Mucosa of stomach (tissue), 1 donor: ENCODE results near the gene KIF19.

Source experiments
- H3K27me3 ChIP-seq: one replicate; pipeline ENCODE4 v1.7.0; 2013; ENCODE audit warnings: mild to moderate bottlenecking, low read length; ENCODE audit not compliant: control insufficient read depth, insufficient read depth
- H3K36me3 ChIP-seq: one replicate; pipeline ENCODE4 v1.7.0; 2013; ENCODE audit warnings: low read length; ENCODE audit not compliant: control insufficient read depth, insufficient read depth
- H3K4me1 ChIP-seq: one replicate; pipeline ENCODE4 v1.7.0; 2013; ENCODE audit warnings: mild to moderate bottlenecking, low read length; ENCODE audit not compliant: control insufficient read depth, insufficient read depth
- H3K4me3 ChIP-seq: one replicate; pipeline ENCODE4 v1.7.0; 2013; ENCODE audit warnings: low read length
- H3K9ac ChIP-seq: one replicate; pipeline ENCODE4 v1.7.0; 2013; ENCODE audit warnings: mild to moderate bottlenecking, low read length, moderate library complexity
- H3K9me3 ChIP-seq: one replicate; pipeline ENCODE4 v1.7.0; 2013; ENCODE audit warnings: mild to moderate bottlenecking, low read length, moderate library complexity; ENCODE audit not compliant: control insufficient read depth
- donor health status: Pancreatic carcinoma.

Gene KIF19

GRCh38 chr17:74357466-74357809, 31.4 kb downstream of the KIF19 start:
- Histone ChIP-seq H3K4me3 (no peak overlapping the region), H3K9me3 (no peaks in the 10 kb centered on the region), H3K36me3 (no peaks in the 10 kb centered on the region), H3K4me1 (peaks cover 8% of the 10 kb centered on the region), H3K9ac (no peak overlapping the region), H3K27me3 (peaks cover 87% of the 10 kb centered on the region)

GRCh38 chr17:74358697-74359096, 32.7 kb downstream of the KIF19 start:
- Histone ChIP-seq H3K9me3 (no peaks in the 10 kb centered on the region), H3K27me3 (peaks cover 82% of the 10 kb centered on the region), H3K9ac (no peak overlapping the region), H3K4me1 (peaks cover 8% of the 10 kb centered on the region), H3K36me3 (no peaks in the 10 kb centered on the region), H3K4me3 (no peak overlapping the region)

- H3K27me3 ChIP-seq, result peaks cover 78% of the 10 kb centered on the region
- no peak overlapping the region for H3K4me3 ChIP-seq
- H3K4me1 ChIP-seq, result peaks cover 8% of the 10 kb centered on the region
- no peaks in the 10 kb centered on the region for H3K9me3 ChIP-seq
- H3K9ac ChIP-seq, result no peak overlapping the region
- H3K36me3 ChIP-seq, result no peaks in the 10 kb centered on the region
Observed at GRCh38 chr17:74359916-74360315, 33.9 kb downstream of the KIF19 start.

- peaks cover 8% of the 10 kb centered on the region for H3K4me1 ChIP-seq
- H3K9me3 ChIP-seq, result no peaks in the 10 kb centered on the region
- H3K4me3 ChIP-seq, result no peak overlapping the region
- no peak overlapping the region for H3K9ac ChIP-seq
- H3K36me3 ChIP-seq, result no peaks in the 10 kb centered on the region
- H3K27me3 ChIP-seq, result peaks cover 69% of the 10 kb centered on the region
Observed at GRCh38 chr17:74360899-74361229, 34.8 kb downstream of the KIF19 start.

GRCh38 chr17:74361230-74362068, 35.4 kb downstream of the KIF19 start, which contains the start of gene BTBD17:
BTBD17 (minus strand) TSS chr17:74361868; CDS start chr17:74361819, 49 bp downstream.
- Histone ChIP-seq H3K9me3 (no peaks in the 10 kb centered on the region), H3K36me3 (no peaks in the 10 kb centered on the region), H3K9ac (no peak within 1 kb of the TSS), H3K27me3 (peaks cover 63% of the 10 kb centered on the region), H3K4me3 (no peak within 1 kb of the TSS), H3K4me1 (peaks cover 6% of the 10 kb centered on the region)

- Histone ChIP-seq H3K9ac (no peak overlapping the region), H3K36me3 (no peaks in the 10 kb centered on the region), H3K27me3 (peaks cover 57% of the 10 kb centered on the region), H3K4me3 (no peak overlapping the region), H3K9me3 (no peaks in the 10 kb centered on the region), H3K4me1 (peaks cover 3% of the 10 kb centered on the region)
Observed at GRCh38 chr17:74362069-74362405, 36.0 kb downstream of the KIF19 start.

- Histone ChIP-seq H3K4me3 (no peak overlapping the region), H3K27me3 (peaks cover 52% of the 10 kb centered on the region), H3K9me3 (no peaks in the 10 kb centered on the region), H3K36me3 (no peaks in the 10 kb centered on the region), H3K4me1 (peaks cover under 1% of the 10 kb centered on the region), H3K9ac (no peak overlapping the region)
Observed at GRCh38 chr17:74362810-74363498, 36.9 kb downstream of the KIF19 start.

- H3K9ac ChIP-seq, result no peak within 1 kb of the TSS
- H3K27me3 ChIP-seq, result peaks cover 22% of the 10 kb centered on the region
- peaks cover 17% of the 10 kb centered on the region for H3K4me1 ChIP-seq
- no peaks in the 10 kb centered on the region for H3K36me3 ChIP-seq
- H3K9me3 ChIP-seq, result no peaks in the 10 kb centered on the region
- no peak within 1 kb of the TSS for H3K4me3 ChIP-seq
Observed at GRCh38 chr17:74367206-74367605, 41.2 kb downstream of the KIF19 start, which contains the start of gene GPR142. GPR142 (plus strand) TSS chr17:74367506; CDS start chr17:74369541, 2,035 bp downstream.

- H3K9ac ChIP-seq, result peak overlapping the region; percentile 20
- H3K36me3 ChIP-seq, result no peaks in the 10 kb centered on the region
- peaks cover 13% of the 10 kb centered on the region for H3K27me3 ChIP-seq
- H3K4me1 ChIP-seq, result peaks cover 29% of the 10 kb centered on the region
- no peaks in the 10 kb centered on the region for H3K9me3 ChIP-seq
- H3K4me3 ChIP-seq, result no peak overlapping the region
Observed at GRCh38 chr17:74368341-74369081, 42.5 kb downstream of the KIF19 start.

GRCh38 chr17:74369221-74369620, 43.2 kb downstream of the KIF19 start:
- Histone ChIP-seq H3K9ac (peak overlapping the region; percentile 38), H3K36me3 (no peaks in the 10 kb centered on the region), H3K9me3 (no peaks in the 10 kb centered on the region), H3K4me3 (no peak overlapping the region), H3K4me1 (peaks cover 36% of the 10 kb centered on the region), H3K27me3 (peaks cover 11% of the 10 kb centered on the region)

- Histone ChIP-seq H3K4me3 (no peak overlapping the region), H3K4me1 (peaks cover 43% of the 10 kb centered on the region), H3K9ac (peak overlapping the region; percentile 38), H3K9me3 (no peaks in the 10 kb centered on the region), H3K27me3 (peaks cover 11% of the 10 kb centered on the region), H3K36me3 (no peaks in the 10 kb centered on the region)
Observed at GRCh38 chr17:74369665-74370490, 43.9 kb downstream of the KIF19 start.
